HEK293 (cell line): ENCODE data around the gene TOMM5.

ENCODE experiments used
- CTCF ChIA-PET: fragments of 350-600 bp; formaldehyde crosslinking; extraction: SDS; loops from one replicate; lab custom pipeline; 2021; ENCODE audit warnings: antibody characterized with exemption; lab: Yijun Ruan, JAX
- POLR2A ChIA-PET: fragments of 300-600 bp; formaldehyde crosslinking; extraction: SDS; loops from one replicate; lab custom pipeline; 2020; ENCODE audit warnings: antibody characterized with exemption, inconsistent platforms; lab: Yijun Ruan, JAX
- H3K27ac ChIP-seq: fragments of 200-500 bp; sonication (Bioruptor generic); 2 replicates; pipeline ENCODE4 v1.5.1; 2014; ENCODE audit warnings: low read depth, low read length, control low read depth, inconsistent platforms; ENCODE audit errors: extremely low read depth
- H3K36me3 ChIP-seq, 2 experiments: fragments of 200-500 bp in 1 of 2; sonication (Bioruptor generic) in 1 of 2; 1 replicate in 1 of 2; 2 replicates in 1 of 2; pipeline ENCODE4 v1.5.1; 2014 to 2017; ENCODE audit warnings: inconsistent platforms in 2 of 2, low read length in 2 of 2; ENCODE audit not compliant: control insufficient read depth in 2 of 2, insufficient read depth in 1 of 2
- H3K4me1 ChIP-seq: fragments of 200-500 bp; sonication (Bioruptor generic); 2 replicates; pipeline ENCODE4 v1.5.1; 2014; ENCODE audit warnings: mild to moderate bottlenecking, low read length, inconsistent platforms; ENCODE audit not compliant: control insufficient read depth, insufficient read depth
- H3K4me3 ChIP-seq: 2 replicates; pipeline ENCODE4 v1.5.1; 2011; ENCODE audit warnings: low read depth, mild to moderate bottlenecking, control low read depth, low read length, moderate library complexity
- H3K9me3 ChIP-seq: fragments of 200-500 bp; sonication (Bioruptor generic); 2 replicates; pipeline ENCODE4 v1.5.1; 2014; ENCODE audit warnings: low read depth, low read length, inconsistent platforms; ENCODE audit not compliant: control insufficient read depth, insufficient read depth
- ATF2 ChIP-seq: fragments of 450-650 bp; formaldehyde crosslinking; IDR thresholded peaks from 2 replicates; pipeline ENCODE4 v1.5.1; 2016; ENCODE audit warnings: missing biosample characterization, missing genetic modification characterization, low read depth
- BCL11A ChIP-seq: fragments of 450-650 bp; formaldehyde crosslinking; IDR thresholded peaks from 2 replicates; pipeline ENCODE4 v1.5.1; 2016; ENCODE audit warnings: low read depth, missing biosample characterization, missing genetic modification characterization
- GLIS2 ChIP-seq: fragments of 450-650 bp; formaldehyde crosslinking; IDR thresholded peaks from 2 replicates; pipeline ENCODE4 v1.5.1; 2016; ENCODE audit warnings: missing biosample characterization, missing genetic modification characterization
- HOXD13 ChIP-seq: sonication (generic); formaldehyde crosslinking; IDR thresholded peaks from 2 replicates; pipeline ENCODE4 v1.8.0; 2022; ENCODE audit warnings: missing genetic modification reagents, borderline replicate concordance
- KLF8 ChIP-seq: fragments of 450-650 bp; formaldehyde crosslinking; IDR thresholded peaks from 2 replicates; pipeline ENCODE4 v1.5.1; 2016; ENCODE audit warnings: missing biosample characterization, missing genetic modification characterization
- MYNN ChIP-seq: fragments of 450-650 bp; formaldehyde crosslinking; IDR thresholded peaks from 2 replicates; pipeline ENCODE4 v1.5.1; 2016; ENCODE audit warnings: missing biosample characterization, missing genetic modification characterization, borderline replicate concordance
- ZBTB1 ChIP-seq: fragments of 450-650 bp; formaldehyde crosslinking; IDR thresholded peaks from 2 replicates; pipeline ENCODE4 v1.5.1; 2016; ENCODE audit warnings: missing biosample characterization, missing genetic modification characterization
- ZEB2 ChIP-seq: fragments of 450-650 bp; formaldehyde crosslinking; IDR thresholded peaks from 2 replicates; pipeline ENCODE4 v1.5.1; 2016; ENCODE audit warnings: missing biosample characterization, missing genetic modification characterization
- ZNF132 ChIP-seq: fragments of 450-650 bp; formaldehyde crosslinking; IDR thresholded peaks from 2 replicates; pipeline ENCODE4 v1.5.1; 2017; ENCODE audit warnings: missing biosample characterization, missing genetic modification characterization, borderline replicate concordance
- ZNF24 ChIP-seq: fragments of 450-650 bp; formaldehyde crosslinking; IDR thresholded peaks from 2 replicates; pipeline ENCODE4 v1.5.1; 2016; ENCODE audit warnings: missing biosample characterization, missing genetic modification characterization
- ZNF416 ChIP-seq: fragments of 450-650 bp; formaldehyde crosslinking; IDR thresholded peaks from 2 replicates; pipeline ENCODE4 v1.5.1; 2016; ENCODE audit warnings: missing biosample characterization, missing genetic modification characterization
- ZNF48 ChIP-seq: fragments of 450-650 bp; formaldehyde crosslinking; IDR thresholded peaks from 2 replicates; pipeline ENCODE4 v1.5.1; 2016; ENCODE audit warnings: missing biosample characterization, missing genetic modification characterization
- ZNF529 ChIP-seq: fragments of 450-650 bp; formaldehyde crosslinking; IDR thresholded peaks from 2 replicates; pipeline ENCODE4 v1.5.1; 2017; ENCODE audit warnings: missing genetic modification characterization, missing biosample characterization; ENCODE audit not compliant: insufficient replicate concordance
- ZNF548 ChIP-seq: fragments of 450-650 bp; formaldehyde crosslinking; IDR thresholded peaks from 2 replicates; pipeline ENCODE4 v1.5.1; 2016; ENCODE audit warnings: missing biosample characterization, missing genetic modification characterization
- ZNF549 ChIP-seq: fragments of 450-650 bp; IDR thresholded peaks from 2 replicates; pipeline ENCODE4 v1.5.1; 2018; ENCODE audit warnings: missing biosample characterization, missing genetic modification characterization, mild to moderate bottlenecking, inconsistent platforms, moderate library complexity
- ZNF585B ChIP-seq: fragments of 450-650 bp; formaldehyde crosslinking; IDR thresholded peaks from 2 replicates; pipeline ENCODE4 v1.5.1; 2016; ENCODE audit warnings: missing biosample characterization, missing genetic modification characterization
- ZNF610 ChIP-seq: fragments of 450-650 bp; formaldehyde crosslinking; IDR thresholded peaks from 2 replicates; pipeline ENCODE4 v1.5.1; 2016; ENCODE audit warnings: missing biosample characterization, missing genetic modification characterization, borderline replicate concordance
- ZNF660 ChIP-seq: fragments of 450-650 bp; IDR thresholded peaks from 2 replicates; pipeline ENCODE4 v1.5.1; 2018; ENCODE audit warnings: missing biosample characterization, mild to moderate bottlenecking, missing genetic modification characterization
- ZNF704 ChIP-seq: fragments of 450-650 bp; formaldehyde crosslinking; IDR thresholded peaks from 2 replicates; pipeline ENCODE4 v1.5.1; 2016; ENCODE audit warnings: missing biosample characterization, missing genetic modification characterization
- ZNF777 ChIP-seq: fragments of 450-650 bp; formaldehyde crosslinking; IDR thresholded peaks from 2 replicates; pipeline ENCODE4 v1.5.1; 2017; ENCODE audit warnings: missing biosample characterization, missing genetic modification characterization, borderline replicate concordance
- ZSCAN30 ChIP-seq: fragments of 450-650 bp; IDR thresholded peaks from 2 replicates; pipeline ENCODE4 v1.5.1; 2018; ENCODE audit warnings: missing biosample characterization, mild to moderate bottlenecking, missing genetic modification characterization, moderate library complexity
- ZSCAN5A ChIP-seq: fragments of 450-650 bp; formaldehyde crosslinking; IDR thresholded peaks from 2 replicates; pipeline ENCODE4 v1.5.1; 2016; ENCODE audit warnings: missing biosample characterization, missing genetic modification characterization

TOMM5 gene

GRCh38 chr9:37623267-37623666, 30.9 kb upstream of the TOMM5 start:
- Histone ChIP-seq H3K36me3 (no peaks in the 10 kb centered on the region), H3K4me1 (0 out of 2 replicates have a peak, but pooled peaks cover 3% of the 10 kb centered on the region), H3K27ac (no peak overlapping the region), H3K9me3 (no peaks in the 10 kb centered on the region), H3K4me3 (no peak overlapping the region)
- CTCF ChIA-PET: interaction anchor here (1.0 kb wide), 1 partner anchor 41 kb away, joined by 7 read pairs; no protein-coding TSS in a partner anchor
- POLR2A ChIA-PET: no interaction called here
- no peak for TF ChIP-seq ZEB2 (tag by site-specific recombination)
- TF ChIP-seq ZNF24 (tag by site-specific recombination): no peak
- TF ChIP-seq GLIS2 (tag by site-specific recombination): no peak
- no peak for TF ChIP-seq ATF2 (tag by site-specific recombination)
- TF ChIP-seq ZSCAN5A (tag by site-specific recombination): no peak
- no peak for TF ChIP-seq ZNF529
- TF ChIP-seq ZNF416: no peak
- no peak for TF ChIP-seq ZSCAN30 (tag by site-specific recombination)
- no peak for TF ChIP-seq HOXD13 (CRISPR knock-in tag)

GRCh38 chr9:37622462-37622861, 30.1 kb upstream of the TOMM5 start:
- no peak overlapping the region for H3K27ac ChIP-seq
- CTCF ChIA-PET: interaction anchor here (1.0 kb wide), 1 partner anchor 40 kb away, joined by 7 read pairs; no protein-coding TSS in a partner anchor

More at GRCh38 chr9:37622462-37622861, 30.1 kb upstream of the TOMM5 start:
- POLR2A ChIA-PET: no interaction called here
- Histone ChIP-seq H3K9me3 (no peaks in the 10 kb centered on the region), H3K4me1 (0 out of 2 replicates have a peak, but pooled peaks cover 3% of the 10 kb centered on the region)
- no peak for TF ChIP-seq ZSCAN5A (tag by site-specific recombination)
- TF ChIP-seq ZNF548 (tag by site-specific recombination): no peak
- TF ChIP-seq BCL11A: no peak
- TF ChIP-seq ZBTB1: no peak
- no peak for TF ChIP-seq ZNF777 (tag by site-specific recombination)
- no peak for TF ChIP-seq ZNF132 (tag by site-specific recombination)
- TF ChIP-seq ZNF585B (tag by site-specific recombination): no peak
- TF ChIP-seq MYNN: no peak
- no peak for TF ChIP-seq ZNF660
- no peak for TF ChIP-seq ZNF704
- no peak for TF ChIP-seq KLF8 (tag by site-specific recombination)
- no peak for TF ChIP-seq ZNF610 (tag by site-specific recombination)
- TF ChIP-seq ZNF48 (tag by site-specific recombination): no peak
- TF ChIP-seq ZNF549 (tag by site-specific recombination): no peak
- TF ChIP-seq, all 188 proteins: peak for 0
- no peak overlapping the region for H3K4me3 ChIP-seq
- no peaks in the 10 kb centered on the region for H3K36me3 ChIP-seq
